ENCODE measurements around the gene RPL7A. TPM values are rescaled to one million over a fixed set of nuclear protein-coding genes. Genes with fewer than 3 reads are reported as not detected.

RPL7A gene
- total and polyA plus RNA-seq, 2 of the 4 experiments (the other 2 are of a cell fraction) = 3,220 to 4,096 TPM

DNA sequence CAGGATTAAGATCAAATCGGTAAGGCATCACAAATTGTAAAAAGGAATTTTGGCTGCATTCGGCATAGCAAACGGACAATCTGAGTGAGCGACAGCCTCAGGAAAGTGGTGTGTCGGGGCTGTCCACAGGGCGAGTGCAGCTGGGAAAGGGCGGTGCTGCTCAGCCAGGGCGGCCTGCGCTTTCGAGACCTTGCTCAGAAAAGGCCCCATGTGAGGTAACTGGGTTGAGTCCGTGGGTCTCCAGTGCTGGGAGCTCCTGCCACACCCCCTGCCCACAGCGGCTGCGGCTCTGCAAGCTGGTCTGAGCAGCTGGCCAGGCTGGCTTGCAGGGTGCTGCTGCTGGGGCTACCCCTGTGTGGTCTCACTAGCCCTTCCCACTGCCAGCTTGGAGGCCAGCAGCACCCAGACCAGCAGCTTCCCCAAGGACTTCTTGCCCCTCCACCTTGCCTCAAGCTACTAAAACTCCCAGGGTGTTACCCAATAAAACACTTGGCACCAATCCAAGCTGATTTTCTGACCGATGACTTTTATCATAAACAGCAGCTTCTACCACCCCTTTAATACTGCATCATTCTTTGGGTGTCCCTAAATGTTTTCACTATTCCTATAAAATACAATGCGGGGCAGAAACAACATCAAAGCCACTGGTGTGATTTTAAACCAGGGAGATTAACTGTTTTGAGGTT, 14.5 kb downstream of the RPL7A start:
- no peaks in the 10 kb centered on the region for H3K9me3 ChIP-seq (ENCODE audit: control insufficient read depth, insufficient read depth, low read length)
- CTCF ChIA-PET = interaction anchor here (0.9 kb wide), 1 partner anchor 1416 kb away, joined by 3 read pairs; no protein-coding TSS in a partner anchor
- H3K9ac ChIP-seq (ENCODE audit: low read depth, low read length) = no peak overlapping the region
- no peak overlapping the region for H2BK5ac ChIP-seq (ENCODE audit: low read depth, low read length, poor library complexity, severe bottlenecking)
- H3K14ac ChIP-seq (replicated peaks; ENCODE audit: low read depth, low read length) = no peak overlapping the region
- H3K4ac ChIP-seq (ENCODE audit: low read depth, low read length) = no peak overlapping the region
- TSS peak; percentile 82 for BruUV-seq (replicated peaks)
- H3K27me3 ChIP-seq (ENCODE audit: control insufficient read depth, insufficient read depth, low read length) = no peaks in the 10 kb centered on the region
- peaks cover 71% of the 10 kb centered on the region for H3K36me3 ChIP-seq (ENCODE audit: control insufficient read depth, insufficient read depth, low read length)
- H2BK15ac ChIP-seq (ENCODE audit: low read depth, low read length) = no peak overlapping the region
- no peak overlapping the region for H4K91ac ChIP-seq (ENCODE audit: insufficient read depth, low read depth, low read length)
- H2BK20ac ChIP-seq (ENCODE audit: low read depth, low read length) = no peak overlapping the region
- intact Hi-C loops (cut with micrococcal nuclease) = no loop called here
- no peak overlapping the region for H2AK5ac ChIP-seq (ENCODE audit: low read depth, low read length)
- no peak overlapping the region for H3K4me2 ChIP-seq (ENCODE audit: low read depth, low read length)
- 87% methylated on average over 5 of the region's 15 CpGs; no CpG with 5 or more reads in 1 of the 2 experiments for WGBS, 2 experiments (ENCODE audit: extremely low coverage in 2 of 2, insufficient read length in 1 of 2)
- POLR2A ChIA-PET (ENCODE audit: unreplicated experiment) = no interaction called here
- TF ChIP-seq NFE2L2 (IDR thresholded peaks at IDR 0.05; ENCODE audit: low read depth, low read length) (no peak), CEBPB (IDR thresholded peaks at IDR 0.05; ENCODE audit: low read depth, low read length) (peak; percentile 22; the same call in 1 of the 2 replicates), MXI1 (IDR thresholded peaks at IDR 0.05; ENCODE audit: borderline replicate concordance, low read depth, low read length) (no peak), RFX5 (IDR thresholded peaks at IDR 0.05; ENCODE audit: low read depth, low read length) (no peak)
- dilution Hi-C loops (cut with HindIII; ENCODE audit: low sequenced_read_pairs, unreplicated experiment) = no loop called here
- H3K4me3 ChIP-seq (ENCODE audit: insufficient read depth, low read depth, low read length) = no peak overlapping the region
- H3K56ac ChIP-seq (ENCODE audit: extremely low read depth, insufficient read depth, low read length) = no peak overlapping the region
- no peak overlapping the region for H4K8ac ChIP-seq (ENCODE audit: low read depth in 2 of 2, low read length in 2 of 2)
- in situ Hi-C loops (cut with MboI; ENCODE audit: low sequenced_read_pairs) = no loop called here
- peaks cover 4% of the 10 kb centered on the region for H3K9me1 ChIP-seq (ENCODE audit: insufficient read depth, low read length)
- H3K4me1 ChIP-seq (ENCODE audit: control insufficient read depth, insufficient read depth, low read length) = peaks cover 4% of the 10 kb centered on the region; the same call in 1 of the 2 replicates
- peaks cover 85% of the 10 kb centered on the region for H4K20me1 ChIP-seq (ENCODE audit: insufficient read depth, low read length)
- DNase-seq (no peak), ATAC-seq (ENCODE audit: low read depth) (no peak)
- H3K27ac ChIP-seq (ENCODE audit: insufficient read depth, low read length) = no peak overlapping the region
- H2BK120ac ChIP-seq (ENCODE audit: low read depth, low read length) = no peak overlapping the region
- H4K5ac ChIP-seq (ENCODE audit: low read depth, low read length) = no peak overlapping the region
- H3K23ac ChIP-seq (ENCODE audit: low read depth, low read length) = no peak overlapping the region
- no peak overlapping the region for H3K18ac ChIP-seq (ENCODE audit: low read depth, low read length)
- peak overlapping the region; percentile 19 for H2AFZ ChIP-seq (replicated peaks; ENCODE audit: low read length, poor library complexity)
- peaks cover 38 to 86% of the 10 kb centered on the region in 2 experiments for H3K79me1 ChIP-seq (ENCODE audit: low read depth in 1 of 2, low read length in 2 of 2)
- H2AK9ac ChIP-seq (replicated peaks; ENCODE audit: low read depth, low read length, poor library complexity) = no peak overlapping the region

Measured in IMR-90 (cell line).